Colonic mucosa (tissue), 4 donors: Measurements from ENCODE around the gene HACE1. TPM values are rescaled to one million over a fixed set of nuclear protein-coding genes. Genes with fewer than 3 reads are reported as not detected.
"Not testable (repeated sequence)": the region's sequence is repeated elsewhere in the genome, so short reads cannot be mapped to it uniquely, and the experiment has no call there.

Source experiments
- DNase-seq: peaks from one replicate; pipeline ENCODE4 v3.0.0-alpha.2; 2020
- H3K27ac ChIP-seq: fragments of 200-600 bp; one replicate; pipeline ENCODE4 v1.8.0; 2021
- H3K27me3 ChIP-seq: fragments of 200-600 bp; one replicate; pipeline ENCODE4 v1.8.0; 2021
- H3K36me3 ChIP-seq: fragments of 200-600 bp; one replicate; pipeline ENCODE4 v1.8.0; 2021
- H3K4me1 ChIP-seq: fragments of 200-600 bp; one replicate; pipeline ENCODE4 v1.8.0; 2021; ENCODE audit warnings: mild to moderate bottlenecking
- H3K4me3 ChIP-seq: fragments of 200-600 bp; one replicate; pipeline ENCODE4 v1.8.0; 2021
- H3K9ac ChIP-seq, 2 donors: one replicate each; pipeline ENCODE4 v1.7.0; 2013; ENCODE audit warnings: control low read depth in 2 of 2, low read depth in 2 of 2, low read length in 2 of 2
- H3K9me3 ChIP-seq: fragments of 200-600 bp; one replicate; pipeline ENCODE4 v1.8.0; 2021
- intact Hi-C: fragments of 100-400 bp; cut with DNase I; formaldehyde crosslinking; loops from one replicate; pipeline ENCODE4 v1.14.1; 2022
- total RNA-seq, 2 donors: library from RNA; stranded (reverse); fragmentation: NEBNext Ultra II Directional in 1 of 2; extraction: Animal tissue kit (Norgen Biotek cat#: 25700) in 1 of 2; gene quantifications; one replicate each; pipeline ENCODE4 v1.2.1, GENCODE V29; 2021
- TF ChIP-seq, protein P1 (sequence below): fragments of 200-600 bp; IDR thresholded peaks from one replicate; pipeline ENCODE4 v1.8.0; 2022; ENCODE audit warnings: antibody characterized with exemption, mild to moderate bottlenecking
- donor health status: healthy.
- donor health status: DM: no; HTN: no; CAD: no.
- donor health status: DM: no; HTN: no; CAD: no.

Gene HACE1
- total RNA-seq, 2 donors from 2014 or later = 6.9 TPM

DNA sequence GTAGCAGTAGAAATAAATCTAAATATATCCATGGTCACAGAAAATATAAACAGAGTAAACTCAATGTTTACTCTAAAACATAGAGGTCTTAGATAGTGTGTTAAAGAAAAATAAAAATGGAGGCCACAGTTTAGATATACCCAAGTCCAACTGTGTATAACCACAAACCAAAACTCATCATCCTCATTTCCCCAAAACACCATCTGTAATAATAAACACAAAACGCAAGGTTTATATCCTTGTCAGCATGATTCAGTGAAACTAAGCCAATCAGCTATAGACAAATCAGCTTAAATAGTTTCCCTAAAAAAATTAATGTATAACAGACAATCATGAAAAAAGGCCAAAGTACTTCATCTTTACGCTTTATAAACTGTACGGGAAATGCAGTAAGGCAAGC lies 2.7 kb upstream of the HACE1 start:
- Histone ChIP-seq H3K27me3 (no peaks in the 10 kb centered on the region), H3K36me3 (no peaks in the 10 kb centered on the region), H3K4me1 (peaks cover 4% of the 10 kb centered on the region), H3K4me3 (no peak overlapping the region), H3K27ac (no peak overlapping the region), H3K9me3 (no peaks in the 10 kb centered on the region), H3K9ac (no peak overlapping the region)
- TF ChIP-seq, protein P1, sequence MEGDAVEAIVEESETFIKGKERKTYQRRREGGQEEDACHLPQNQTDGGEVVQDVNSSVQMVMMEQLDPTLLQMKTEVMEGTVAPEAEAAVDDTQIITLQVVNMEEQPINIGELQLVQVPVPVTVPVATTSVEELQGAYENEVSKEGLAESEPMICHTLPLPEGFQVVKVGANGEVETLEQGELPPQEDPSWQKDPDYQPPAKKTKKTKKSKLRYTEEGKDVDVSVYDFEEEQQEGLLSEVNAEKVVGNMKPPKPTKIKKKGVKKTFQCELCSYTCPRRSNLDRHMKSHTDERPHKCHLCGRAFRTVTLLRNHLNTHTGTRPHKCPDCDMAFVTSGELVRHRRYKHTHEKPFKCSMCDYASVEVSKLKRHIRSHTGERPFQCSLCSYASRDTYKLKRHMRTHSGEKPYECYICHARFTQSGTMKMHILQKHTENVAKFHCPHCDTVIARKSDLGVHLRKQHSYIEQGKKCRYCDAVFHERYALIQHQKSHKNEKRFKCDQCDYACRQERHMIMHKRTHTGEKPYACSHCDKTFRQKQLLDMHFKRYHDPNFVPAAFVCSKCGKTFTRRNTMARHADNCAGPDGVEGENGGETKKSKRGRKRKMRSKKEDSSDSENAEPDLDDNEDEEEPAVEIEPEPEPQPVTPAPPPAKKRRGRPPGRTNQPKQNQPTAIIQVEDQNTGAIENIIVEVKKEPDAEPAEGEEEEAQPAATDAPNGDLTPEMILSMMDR = no peak
- intact Hi-C loops = no loop called here
- no peak for DNase-seq

DNA sequence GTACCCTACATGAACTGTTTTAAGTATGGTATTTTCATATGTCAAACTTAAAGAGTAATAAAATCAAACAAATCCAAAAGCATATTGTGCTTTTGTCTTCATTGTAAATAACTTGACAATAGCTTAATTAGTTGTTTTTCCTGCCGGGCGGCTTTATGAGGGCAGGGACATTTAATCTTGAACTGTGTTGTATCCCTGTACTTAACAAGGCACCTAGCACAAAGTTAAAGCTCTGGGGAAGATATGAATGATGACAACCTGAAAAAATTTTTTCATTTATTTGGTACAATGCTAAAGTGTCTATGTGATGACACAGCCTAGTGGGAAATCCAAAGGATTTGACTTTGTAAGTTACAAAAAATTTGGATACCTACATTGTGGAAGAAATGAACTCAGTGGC lies 502 bp upstream of the HACE1 start:
- peaks cover 4% of the 10 kb centered on the region for H3K4me1 ChIP-seq
- TF ChIP-seq, protein P1 = no peak
- H3K27me3 ChIP-seq = no peaks in the 10 kb centered on the region
- H3K9me3 ChIP-seq = no peaks in the 10 kb centered on the region
- H3K36me3 ChIP-seq = no peaks in the 10 kb centered on the region
- no peak for DNase-seq
- intact Hi-C loops = no loop called here
- H3K9ac ChIP-seq = no peak overlapping the region
- H3K4me3 ChIP-seq = peak overlapping the region; percentile 90
- H3K27ac ChIP-seq = peak overlapping the region; percentile 43

DNA sequence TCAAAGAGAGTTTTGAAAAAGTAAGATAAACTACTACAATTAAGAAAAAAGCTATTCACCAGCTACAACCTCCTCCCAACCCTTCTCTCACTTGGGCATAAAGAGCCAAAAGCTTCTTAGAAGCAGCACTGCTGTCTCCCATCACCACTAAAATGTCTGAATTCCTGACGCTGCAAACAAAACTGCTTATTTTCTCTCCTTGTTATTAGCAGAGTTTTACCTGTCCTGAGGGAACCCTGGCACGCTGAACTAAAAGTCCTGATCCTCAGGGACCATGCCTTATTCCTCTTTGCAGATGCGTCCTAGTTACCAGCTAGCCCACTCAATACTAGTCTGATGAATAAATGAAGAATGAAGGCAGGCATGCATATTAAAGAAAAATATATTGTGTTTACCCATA lies 1.1 kb downstream of the HACE1 start:
- Histone ChIP-seq H3K27ac (no peak overlapping the region), H3K9ac (no peak overlapping the region), H3K36me3 (no peaks in the 10 kb centered on the region), H3K4me3 (peak overlapping the region; percentile 90), H3K27me3 (no peaks in the 10 kb centered on the region), H3K9me3 (no peaks in the 10 kb centered on the region), H3K4me1 (peaks cover 4% of the 10 kb centered on the region)
- intact Hi-C loops = no loop called here
- DNase-seq = no peak
- TF ChIP-seq, protein P1 = no peak

DNA sequence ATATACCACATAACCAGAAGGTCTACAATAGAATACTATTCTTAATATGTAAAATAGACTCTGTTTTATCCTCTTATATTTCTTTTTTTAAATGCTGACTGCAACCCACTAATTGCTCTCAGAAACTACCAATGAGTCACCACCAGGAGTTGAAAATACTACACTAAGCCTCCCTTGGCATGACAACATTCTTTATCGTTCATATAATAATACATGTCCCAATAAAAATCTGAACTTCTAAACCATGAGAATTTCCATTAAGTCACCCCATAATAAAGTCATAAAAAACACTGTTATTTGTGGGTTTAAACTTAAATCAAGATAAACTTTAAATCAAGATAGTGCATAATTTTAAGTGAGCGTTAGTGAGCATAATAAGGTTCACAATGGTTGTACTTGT lies 4.2 kb downstream of the HACE1 start:
- Histone ChIP-seq H3K4me1 (peaks cover 4% of the 10 kb centered on the region), H3K4me3 (no peak overlapping the region), H3K27ac (no peak overlapping the region), H3K9me3 (no peaks in the 10 kb centered on the region), H3K9ac (no peak overlapping the region), H3K36me3 (no peaks in the 10 kb centered on the region), H3K27me3 (no peaks in the 10 kb centered on the region)
- TF ChIP-seq, protein P1 = no peak
- intact Hi-C loops = no loop called here
- no peak for DNase-seq

DNA sequence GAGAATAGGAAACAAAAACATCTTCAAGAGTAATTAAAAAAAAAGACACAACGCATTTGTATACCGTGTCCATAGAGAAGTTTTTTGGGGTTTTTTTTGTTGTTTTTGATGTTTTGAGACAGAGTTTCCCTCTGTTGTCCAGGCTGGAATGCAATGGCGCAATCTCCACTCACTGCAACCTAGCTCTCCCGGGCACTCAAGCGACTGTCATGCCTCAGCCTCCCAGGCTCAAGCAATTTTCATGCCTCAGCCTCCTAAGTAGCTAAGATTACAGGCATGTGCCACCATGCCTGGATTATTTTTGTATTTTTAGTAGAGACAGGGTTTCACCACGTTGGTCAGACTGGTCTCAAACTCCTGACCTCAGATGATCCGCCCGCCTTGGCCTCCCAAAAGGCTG lies 12.0 kb downstream of the HACE1 start:
- H3K27me3 ChIP-seq, H3K27ac ChIP-seq, DNase-seq, intact Hi-C loops, H3K9me3 ChIP-seq, H3K4me3 ChIP-seq, H3K36me3 ChIP-seq, H3K9ac ChIP-seq, H3K4me1 ChIP-seq: not testable (repeated sequence)

DNA sequence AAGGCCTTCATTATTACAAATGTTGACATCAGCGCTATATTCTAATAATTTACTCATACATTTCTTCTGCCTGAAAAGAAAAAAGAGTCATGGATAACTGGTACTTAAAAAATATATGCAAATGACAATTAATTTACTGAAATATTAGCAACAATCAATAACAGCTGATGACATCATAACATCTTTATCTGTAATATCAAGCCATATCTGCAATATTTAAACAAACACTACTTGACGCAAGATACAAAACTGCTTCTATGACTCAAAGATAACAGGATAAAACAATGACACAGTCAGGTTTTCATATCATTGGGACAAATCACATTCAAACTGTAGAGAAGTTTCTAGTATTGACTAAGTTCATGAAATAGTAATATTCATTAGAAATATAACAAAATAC lies 16.5 kb downstream of the HACE1 start:
- Histone ChIP-seq H3K4me1 (no peaks in the 10 kb centered on the region), H3K27ac (no peak overlapping the region), H3K4me3 (no peak overlapping the region), H3K9ac (no peak overlapping the region), H3K36me3 (no peaks in the 10 kb centered on the region), H3K9me3 (no peaks in the 10 kb centered on the region), H3K27me3 (no peaks in the 10 kb centered on the region)
- TF ChIP-seq, protein P1 = no peak
- intact Hi-C loops = no loop called here
- DNase-seq = no peak
